ENCODE data around the gene EPB41L4B.
"Not testable (repeated sequence)": the region's sequence is repeated elsewhere in the genome, so short reads cannot be mapped to it uniquely, and the experiment has no call there.

Gene EPB41L4B

DNA sequence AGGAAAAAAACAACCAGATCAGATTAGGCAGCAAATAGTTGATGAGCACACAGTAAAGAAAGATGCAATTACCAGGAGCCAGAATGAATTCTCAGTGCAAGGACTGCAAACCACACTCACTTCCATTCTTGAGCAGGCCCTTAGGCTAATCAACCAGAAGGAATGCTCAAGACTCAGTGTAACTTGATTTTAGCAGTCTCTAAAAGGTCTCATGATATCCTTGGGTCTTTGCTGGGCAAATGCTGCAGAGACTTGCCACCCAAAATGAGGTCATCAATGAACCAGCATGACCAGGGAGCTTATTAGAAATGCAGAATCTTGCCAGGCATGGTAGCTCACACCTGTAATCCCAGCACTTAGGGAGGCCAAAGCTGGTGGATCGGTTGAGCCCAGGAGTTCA is 181.0 kb downstream of the EPB41L4B start:
- peak; percentile 43 for DNase-seq (ENCODE audit: low read depth, low spot score)

GRCh38 chr9:109138421-109138820 is 182.4 kb downstream of the EPB41L4B start:
- H3K27ac ChIP-seq = no peak overlapping the region
- no peak for DNase-seq (ENCODE audit: low read depth, low spot score)

More for the DNA sequence above, 181.0 kb downstream of the EPB41L4B start:
- no peak overlapping the region for H3K27ac ChIP-seq

DNA sequence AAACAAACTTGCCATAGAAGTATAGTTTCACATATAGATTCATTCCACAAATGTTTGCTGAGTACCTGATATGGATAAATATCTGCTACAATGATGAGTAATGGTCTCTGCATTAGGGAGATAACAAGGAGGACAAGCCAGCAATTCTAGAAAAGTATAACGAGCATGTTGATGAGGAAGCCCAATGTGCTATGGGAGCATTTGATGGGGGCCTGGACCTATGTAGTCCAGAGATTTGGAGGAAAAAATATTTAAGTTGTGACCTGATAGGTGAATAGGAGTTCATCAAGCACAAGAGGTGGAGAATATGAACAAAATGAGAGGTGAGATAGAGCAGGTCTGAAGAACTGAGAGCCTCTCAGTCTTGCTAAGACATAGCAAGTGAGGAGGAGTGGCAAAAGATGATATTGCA is 186.7 kb downstream of the EPB41L4B start:
- H3K27ac ChIP-seq = no peak overlapping the region
- no peak for DNase-seq (ENCODE audit: low read depth, low spot score)

GRCh38 chr9:109133533-109133932 is 187.3 kb downstream of the EPB41L4B start:
- H3K27ac ChIP-seq = no peak overlapping the region
- no peak for DNase-seq (ENCODE audit: low read depth, low spot score)

DNA sequence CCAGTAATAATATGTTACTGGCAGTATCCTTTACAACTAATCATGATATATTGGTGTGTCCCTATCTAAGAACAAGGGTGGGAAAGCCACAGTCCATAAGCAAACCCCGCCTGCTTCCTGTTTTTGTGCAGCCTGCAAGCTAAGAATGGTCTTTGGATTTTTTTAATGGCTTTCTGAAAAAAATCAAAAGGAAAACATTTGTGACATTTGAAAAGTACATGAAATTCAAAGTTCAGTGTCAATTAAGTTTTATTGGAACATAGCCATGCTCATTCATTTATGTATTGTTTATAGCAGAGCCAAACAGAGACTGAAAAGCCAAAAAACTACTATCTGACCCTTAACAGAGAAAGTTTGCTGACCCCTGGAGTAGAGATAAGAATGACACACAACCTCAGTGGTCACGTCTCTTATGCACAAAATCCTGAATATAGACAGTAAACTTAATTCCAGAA is 188.3 kb downstream of the EPB41L4B start:
- no peak for DNase-seq (ENCODE audit: low read depth, low spot score)

DNA sequence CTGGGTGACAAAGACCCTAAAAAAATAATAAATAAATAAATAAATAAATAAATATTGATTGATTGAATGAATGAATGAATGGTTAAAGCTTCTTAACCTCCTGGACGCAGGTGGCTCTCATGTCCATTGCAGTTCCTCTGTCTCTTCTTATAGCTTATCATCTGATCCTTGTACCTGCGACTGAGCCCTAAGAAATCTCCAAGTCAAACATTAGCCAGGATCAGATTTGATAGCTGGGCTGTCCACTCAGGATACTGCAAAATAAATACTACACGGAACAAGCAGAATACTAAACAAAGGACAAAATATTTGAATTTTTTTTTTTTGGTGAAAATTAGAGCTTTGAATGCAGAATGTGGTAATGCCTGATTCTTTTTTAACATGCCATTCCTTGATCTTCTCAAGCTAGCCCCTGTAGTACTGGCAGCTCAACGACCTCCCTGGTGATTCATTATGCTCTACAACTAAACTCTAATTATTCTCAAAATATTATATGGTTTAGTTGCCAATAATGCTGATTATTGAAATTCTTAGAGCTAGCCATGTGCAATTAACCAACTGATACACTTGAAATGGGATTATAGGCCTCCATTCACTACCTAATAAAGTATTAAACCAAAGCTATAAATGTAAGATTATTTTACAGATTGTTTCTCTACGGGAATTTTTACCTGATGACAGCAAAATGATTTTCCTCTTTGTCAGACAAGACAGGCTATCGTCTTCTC is 191.2 kb downstream of the EPB41L4B start:
- no peak overlapping the region for H3K27ac ChIP-seq
- DNase-seq (ENCODE audit: low read depth, low spot score) = no peak

More for the DNA sequence above, 188.3 kb downstream of the EPB41L4B start:
- no peak overlapping the region for H3K27ac ChIP-seq

DNA sequence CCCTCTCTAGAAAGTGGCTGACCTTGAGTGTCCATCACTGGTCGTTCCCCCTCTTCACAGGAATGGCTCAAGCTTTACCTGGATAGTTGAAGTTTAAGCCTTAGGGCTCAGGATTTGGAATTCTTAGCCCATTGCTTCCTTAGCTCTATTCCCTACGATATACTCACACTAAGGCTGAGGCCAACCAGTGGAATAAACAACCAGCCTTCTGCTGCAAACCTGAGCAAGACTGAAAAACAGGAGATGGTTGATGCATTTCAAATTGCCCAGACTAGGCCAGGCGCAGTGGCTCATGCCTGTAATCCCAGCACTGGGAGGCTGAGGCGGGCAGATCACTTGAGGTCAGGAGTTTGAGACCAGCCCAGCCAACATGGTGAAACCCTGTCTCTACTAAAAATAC is 194.2 kb downstream of the EPB41L4B start:
- not testable (repeated sequence) for DNase-seq (ENCODE audit: low read depth, low spot score); H3K27ac ChIP-seq

DNA sequence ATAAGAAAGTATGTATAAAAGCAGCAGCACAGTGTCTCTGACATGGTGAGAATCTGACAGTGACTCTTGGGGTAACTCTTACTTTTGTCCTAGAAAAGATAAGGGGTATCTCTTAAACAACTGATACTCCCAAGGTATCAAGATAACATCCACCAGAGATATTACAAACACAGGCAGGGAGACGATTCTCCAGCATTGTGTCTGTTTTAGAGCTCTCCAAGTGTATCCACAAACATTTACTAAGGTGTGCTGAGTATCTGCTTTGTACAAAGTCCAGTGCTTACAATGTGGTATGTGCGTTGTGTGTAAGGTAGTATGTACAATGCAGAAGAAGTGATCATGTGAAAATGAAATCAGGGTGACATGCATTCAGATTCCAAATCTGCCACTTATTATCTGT is 196.7 kb downstream of the EPB41L4B start:
- H3K27ac ChIP-seq = no peak overlapping the region
- DNase-seq (ENCODE audit: low read depth, low spot score) = no peak

- DNase-seq (ENCODE audit: low read depth, low spot score) = no peak
- no peak overlapping the region for H3K27ac ChIP-seq
Measured at GRCh38 chr9:109122726-109123621, 197.9 kb downstream of the EPB41L4B start.

Data from epithelial cell of prostate (primary cell).